Measurements from ENCODE around the gene KIAA1671. TPM values are rescaled to one million over a fixed set of nuclear protein-coding genes. Genes with fewer than 3 reads are reported as not detected.

Gene KIAA1671
- total and polyA plus RNA-seq, 2 donors (not counting 1 experiment from before 2014, with no cell fraction given), result 0.01 to 0.02 TPM

DNA sequence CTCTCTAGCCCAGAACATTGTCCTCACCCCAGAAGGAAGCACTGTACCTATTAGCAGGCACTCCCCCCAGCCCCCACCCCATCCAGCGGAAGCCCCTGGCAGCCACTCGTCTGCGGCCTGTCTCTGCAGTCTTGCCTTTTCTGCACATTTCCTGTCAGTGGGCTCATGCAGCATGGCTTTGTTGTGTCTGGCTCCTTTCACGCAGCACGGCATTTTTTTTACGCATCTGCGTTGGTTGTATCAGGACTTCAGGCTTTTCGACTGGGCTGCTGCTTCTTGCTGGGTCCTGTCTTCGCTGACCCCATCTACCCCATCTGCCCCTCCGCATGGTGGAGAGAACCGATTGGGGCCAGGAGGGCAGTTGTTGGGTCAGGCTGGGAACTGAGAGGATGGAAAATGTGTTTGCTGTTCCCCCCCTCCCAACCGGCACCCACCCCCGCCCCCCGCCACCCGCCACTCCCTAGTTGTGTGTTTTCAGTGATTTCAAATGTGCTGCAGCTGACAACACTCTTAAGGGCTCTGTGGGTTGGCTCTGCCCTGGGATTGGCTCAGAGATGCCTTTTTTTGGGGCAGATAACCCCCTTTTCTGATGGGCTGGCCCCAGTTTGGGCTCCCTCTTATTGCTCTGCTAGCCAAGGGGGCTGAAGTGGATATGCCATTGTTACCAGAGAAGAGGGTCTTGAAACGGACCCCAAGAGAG lies 110.0 kb downstream of the KIAA1671 start:
- Mint-ChIP-seq H3K4me1 (peaks cover 4% of the 10 kb centered on the region), H3K27me3 (peaks cover 32% of the 10 kb centered on the region), H3K9me3 (ENCODE audit: insufficient read depth) (no peaks in the 10 kb centered on the region), H3K4me3 (no peak overlapping the region), H3K27ac (no peak overlapping the region)
- Histone ChIP-seq H3K27me3 (replicated peaks in 1 of 4; ENCODE audit: control extremely low read depth in 1 of 4, control insufficient read depth in 3 of 4, insufficient read depth in 4 of 4, low read length in 3 of 4) (peaks cover 0 to 7% (median 0%) of the 10 kb centered on the region in 4 experiments), H3K4me1 (ENCODE audit: control insufficient read depth in 2 of 2, insufficient read depth in 2 of 2, low read length in 2 of 2) (peaks cover 0 to 13% of the 10 kb centered on the region in 2 donors), H4K20me1 (ENCODE audit: control insufficient read depth, insufficient read depth, low read length, poor library complexity, severe bottlenecking) (no peaks in the 10 kb centered on the region), H3K79me2 (ENCODE audit: control insufficient read depth, insufficient read depth, low read length) (no peaks in the 10 kb centered on the region), H3K9ac (ENCODE audit: low read length) (no peak overlapping the region), H3K36me3 (replicated peaks in 1 of 2; ENCODE audit: control extremely low read depth in 1 of 2, control insufficient read depth in 1 of 2, extremely low read depth in 1 of 2, insufficient read depth in 2 of 2, low read length in 1 of 2) (no peaks in the 10 kb centered on the region), H3K4me2 (replicated peaks; ENCODE audit: low read depth, low read length, poor library complexity, severe bottlenecking) (peak overlapping the region; percentile 22), H3K9me3 (ENCODE audit: control extremely low read depth in 1 of 3, control insufficient read depth in 2 of 3, insufficient read depth in 1 of 3, low read length in 2 of 3) (no peaks in the 10 kb centered on the region), H2AFZ (ENCODE audit: insufficient read depth, low read depth, low read length, poor library complexity, severe bottlenecking) (no peak overlapping the region), H3K4me3 (ENCODE audit: control extremely low read depth in 1 of 5, extremely low read depth in 1 of 5, insufficient read depth in 1 of 5, low read depth in 2 of 5, low read length in 4 of 5) (no peak overlapping the region), H3K27ac (ENCODE audit: low read length in 2 of 2) (no peak overlapping the region)
- WGBS (ENCODE audit: insufficient coverage), result 10% methylated on average over 9 of the region's 16 CpGs
- ATAC-seq (ENCODE audit: low read depth), result no peak
- ChIA-PET CTCF (no interaction called here), POLR2A (no interaction called here)
- DNase-seq, result peak; percentile 11
- TF ChIP-seq EZH2 (IDR thresholded peaks at IDR 0.05; ENCODE audit: borderline replicate concordance, insufficient read depth, low read depth, low read length, poor library complexity, severe bottlenecking), result no peak
- TF ChIP-seq, protein P1, sequence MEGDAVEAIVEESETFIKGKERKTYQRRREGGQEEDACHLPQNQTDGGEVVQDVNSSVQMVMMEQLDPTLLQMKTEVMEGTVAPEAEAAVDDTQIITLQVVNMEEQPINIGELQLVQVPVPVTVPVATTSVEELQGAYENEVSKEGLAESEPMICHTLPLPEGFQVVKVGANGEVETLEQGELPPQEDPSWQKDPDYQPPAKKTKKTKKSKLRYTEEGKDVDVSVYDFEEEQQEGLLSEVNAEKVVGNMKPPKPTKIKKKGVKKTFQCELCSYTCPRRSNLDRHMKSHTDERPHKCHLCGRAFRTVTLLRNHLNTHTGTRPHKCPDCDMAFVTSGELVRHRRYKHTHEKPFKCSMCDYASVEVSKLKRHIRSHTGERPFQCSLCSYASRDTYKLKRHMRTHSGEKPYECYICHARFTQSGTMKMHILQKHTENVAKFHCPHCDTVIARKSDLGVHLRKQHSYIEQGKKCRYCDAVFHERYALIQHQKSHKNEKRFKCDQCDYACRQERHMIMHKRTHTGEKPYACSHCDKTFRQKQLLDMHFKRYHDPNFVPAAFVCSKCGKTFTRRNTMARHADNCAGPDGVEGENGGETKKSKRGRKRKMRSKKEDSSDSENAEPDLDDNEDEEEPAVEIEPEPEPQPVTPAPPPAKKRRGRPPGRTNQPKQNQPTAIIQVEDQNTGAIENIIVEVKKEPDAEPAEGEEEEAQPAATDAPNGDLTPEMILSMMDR (IDR thresholded peaks at IDR 0.05), result no peak
- intact Hi-C loops (cut with micrococcal nuclease), result no loop called here

DNA sequence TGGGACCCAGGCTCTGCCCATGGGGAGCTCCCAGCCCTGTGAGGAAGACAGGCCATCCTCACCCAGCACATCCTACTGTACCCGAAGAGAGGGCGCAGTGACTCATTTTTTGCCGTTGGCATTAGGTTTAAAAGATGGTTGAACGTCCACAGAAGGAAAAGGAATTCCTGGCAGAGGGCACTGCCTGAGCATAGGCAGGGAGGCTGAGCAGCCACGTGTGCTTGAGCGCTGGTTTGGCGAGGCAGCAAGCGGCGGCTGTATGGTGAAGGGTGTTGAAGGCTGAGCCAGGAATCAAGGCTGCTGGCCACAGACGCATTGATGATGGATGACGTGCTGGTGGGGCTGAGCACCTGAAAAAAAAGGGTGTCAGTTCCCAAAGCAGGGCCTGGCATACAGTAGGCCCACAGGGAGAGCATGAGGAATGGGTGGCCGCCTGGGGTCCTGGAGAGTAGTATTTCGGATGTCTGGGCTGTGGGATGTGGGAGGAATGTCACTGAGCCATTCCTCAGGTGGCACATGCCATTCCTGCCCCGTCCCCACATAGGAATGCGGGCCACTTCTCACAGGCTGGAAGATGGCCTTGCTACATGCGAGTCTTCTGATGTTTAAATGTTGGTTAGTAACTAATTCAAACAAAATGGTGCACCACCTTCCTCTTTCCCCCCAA lies 112.5 kb downstream of the KIAA1671 start:
- peaks cover 4% of the 10 kb centered on the region for H3K4me1 Mint-ChIP-seq
- no peak overlapping the region for H3K4me3 Mint-ChIP-seq

More for the DNA sequence above, 112.5 kb downstream of the KIAA1671 start:
- no peak overlapping the region for H3K27ac Mint-ChIP-seq
- H3K9me3 Mint-ChIP-seq (ENCODE audit: insufficient read depth), result no peaks in the 10 kb centered on the region
- TF ChIP-seq, protein P1 (IDR thresholded peaks at IDR 0.05), result no peak
- TF ChIP-seq EZH2 (IDR thresholded peaks at IDR 0.05; ENCODE audit: borderline replicate concordance, insufficient read depth, low read depth, low read length, poor library complexity, severe bottlenecking), result no peak
- Histone ChIP-seq H3K4me3 (ENCODE audit: control extremely low read depth in 1 of 5, extremely low read depth in 1 of 5, insufficient read depth in 1 of 5, low read depth in 2 of 5, low read length in 4 of 5) (no peak overlapping the region), H3K36me3 (replicated peaks in 1 of 2; ENCODE audit: control extremely low read depth in 1 of 2, control insufficient read depth in 1 of 2, extremely low read depth in 1 of 2, insufficient read depth in 2 of 2, low read length in 1 of 2) (no peaks in the 10 kb centered on the region), H3K4me2 (replicated peaks; ENCODE audit: low read depth, low read length, poor library complexity, severe bottlenecking) (no peak overlapping the region), H3K79me2 (ENCODE audit: control insufficient read depth, insufficient read depth, low read length) (no peaks in the 10 kb centered on the region), H3K9ac (ENCODE audit: low read length) (no peak overlapping the region), H2AFZ (ENCODE audit: insufficient read depth, low read depth, low read length, poor library complexity, severe bottlenecking) (no peak overlapping the region), H3K4me1 (ENCODE audit: control insufficient read depth in 2 of 2, insufficient read depth in 2 of 2, low read length in 2 of 2) (peaks cover 0 to 13% of the 10 kb centered on the region in 2 donors), H4K20me1 (ENCODE audit: control insufficient read depth, insufficient read depth, low read length, poor library complexity, severe bottlenecking) (no peaks in the 10 kb centered on the region), H3K27ac (ENCODE audit: low read length in 2 of 2) (no peak overlapping the region), H3K9me3 (ENCODE audit: control extremely low read depth in 1 of 3, control insufficient read depth in 2 of 3, insufficient read depth in 1 of 3, low read length in 2 of 3) (no peaks in the 10 kb centered on the region), H3K27me3 (replicated peaks in 1 of 4; ENCODE audit: control extremely low read depth in 1 of 4, control insufficient read depth in 3 of 4, insufficient read depth in 4 of 4, low read length in 3 of 4) (peaks cover 0 to 15% (median 2%) of the 10 kb centered on the region in 4 experiments)
- intact Hi-C loops (cut with micrococcal nuclease), result no loop called here
- ChIA-PET CTCF (no interaction called here), POLR2A (no interaction called here)
- no peak for ATAC-seq (ENCODE audit: low read depth)
- DNase-seq, result no peak
- peaks cover 22% of the 10 kb centered on the region for H3K27me3 Mint-ChIP-seq
- 90% methylated on average over 9 of the region's 16 CpGs for WGBS (ENCODE audit: insufficient coverage)
